Activated B cell treated with CpG ODN at 0.5 μM for 24 hours (primary cell): ENCODE measurements around the gene VPS13C. TPM values are rescaled to one million over a fixed set of nuclear protein-coding genes. Genes with fewer than 3 reads are reported as not detected.
"Not testable (repeated sequence)": the region's sequence is repeated elsewhere in the genome, so short reads cannot be mapped to it uniquely, and the experiment has no call there.

Experiments
- ATAC-seq: fragments of 200-7000 bp; cut with Tn5 transposase; one replicate; pipeline ENCODE4 v1.10.0; 2021; ENCODE audit warnings: low read depth, mild to moderate bottlenecking, moderate library complexity
- CTCF ChIA-PET: fragments of 350-600 bp; sonication (Branson Sonifier 250); formaldehyde crosslinking; loops from one replicate; lab custom pipeline; 2021; ENCODE audit warnings: antibody characterized with exemption; lab: Charles Lee
- POLR2A ChIA-PET: fragments of 350-600 bp; sonication (Branson Sonifier 250); formaldehyde crosslinking; loops from one replicate; lab custom pipeline; 2021; ENCODE audit warnings: antibody characterized with exemption; lab: Charles Lee
- DNase-seq: peaks from one replicate; pipeline ENCODE4 v3.0.0; 2022
- H3K27ac Mint-ChIP-seq: one replicate; pipeline ENCODE4 v1.8.0; 2020; ENCODE audit warnings: mixed read lengths
- H3K27me3 Mint-ChIP-seq: one replicate; pipeline ENCODE4 v1.8.0; 2021; ENCODE audit warnings: mixed read lengths
- H3K36me3 Mint-ChIP-seq: one replicate; pipeline ENCODE4 v1.8.0; 2021; ENCODE audit warnings: low read depth, mixed read lengths
- H3K4me1 Mint-ChIP-seq: one replicate; pipeline ENCODE4 v1.8.0; 2021; ENCODE audit warnings: mixed read lengths
- H3K4me3 Mint-ChIP-seq: one replicate; pipeline ENCODE4 v1.8.0; 2020; ENCODE audit warnings: mild to moderate bottlenecking, mixed read lengths
- H3K9me3 Mint-ChIP-seq: one replicate; pipeline ENCODE4 v1.8.0; 2020; ENCODE audit warnings: mixed read lengths
- intact Hi-C: fragments of 100-400 bp; cut with micrococcal nuclease; formaldehyde crosslinking; loops from one replicate; pipeline ENCODE4 v1.15.1; 2024
- total RNA-seq: library from RNA; stranded (reverse); gene quantifications from 2 replicates; pipeline ENCODE4 v1.2.3, GENCODE V29; 2022
- TF ChIP-seq, protein P1 (sequence below): fragments of 200-600 bp; IDR thresholded peaks from one replicate; pipeline ENCODE4 v1.8.0; 2022; ENCODE audit warnings: antibody characterized with exemption, mild to moderate bottlenecking

The VPS13C gene
- total RNA-seq, 1 donor from 2014 or later: 172 TPM

DNA sequence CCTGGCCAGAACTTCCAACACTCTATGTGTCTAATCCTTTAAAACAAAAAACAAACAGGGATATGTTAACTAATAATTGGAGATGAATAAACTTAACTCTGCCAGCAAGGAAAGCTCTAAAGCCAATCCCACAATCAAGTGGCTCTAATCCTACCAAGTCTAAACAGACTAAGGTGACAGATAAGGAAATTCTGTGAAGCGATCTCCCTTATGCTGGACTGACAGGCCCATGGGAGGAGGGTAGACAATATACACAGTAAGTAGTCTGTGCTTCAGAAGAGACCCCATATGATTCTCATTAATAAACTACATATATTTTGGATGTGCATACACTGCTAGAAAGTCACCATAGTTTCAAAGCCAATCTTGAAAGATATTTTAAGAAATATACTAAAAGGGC, 10.1 kb downstream of the VPS13C start:
- CTCF ChIA-PET: no interaction called here
- POLR2A ChIA-PET: interaction anchor here (0.8 kb wide), 1 partner anchor 10 kb away, joined by 3 read pairs; the partner anchor contains the start of gene VPS13C
- no peaks in the 10 kb centered on the region for H3K27me3 Mint-ChIP-seq
- H3K36me3 Mint-ChIP-seq: peaks cover 8% of the 10 kb centered on the region
- TF ChIP-seq, protein P1, sequence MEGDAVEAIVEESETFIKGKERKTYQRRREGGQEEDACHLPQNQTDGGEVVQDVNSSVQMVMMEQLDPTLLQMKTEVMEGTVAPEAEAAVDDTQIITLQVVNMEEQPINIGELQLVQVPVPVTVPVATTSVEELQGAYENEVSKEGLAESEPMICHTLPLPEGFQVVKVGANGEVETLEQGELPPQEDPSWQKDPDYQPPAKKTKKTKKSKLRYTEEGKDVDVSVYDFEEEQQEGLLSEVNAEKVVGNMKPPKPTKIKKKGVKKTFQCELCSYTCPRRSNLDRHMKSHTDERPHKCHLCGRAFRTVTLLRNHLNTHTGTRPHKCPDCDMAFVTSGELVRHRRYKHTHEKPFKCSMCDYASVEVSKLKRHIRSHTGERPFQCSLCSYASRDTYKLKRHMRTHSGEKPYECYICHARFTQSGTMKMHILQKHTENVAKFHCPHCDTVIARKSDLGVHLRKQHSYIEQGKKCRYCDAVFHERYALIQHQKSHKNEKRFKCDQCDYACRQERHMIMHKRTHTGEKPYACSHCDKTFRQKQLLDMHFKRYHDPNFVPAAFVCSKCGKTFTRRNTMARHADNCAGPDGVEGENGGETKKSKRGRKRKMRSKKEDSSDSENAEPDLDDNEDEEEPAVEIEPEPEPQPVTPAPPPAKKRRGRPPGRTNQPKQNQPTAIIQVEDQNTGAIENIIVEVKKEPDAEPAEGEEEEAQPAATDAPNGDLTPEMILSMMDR: no peak
- DNase-seq: no peak
- H3K4me1 Mint-ChIP-seq: peaks cover 74% of the 10 kb centered on the region
- H3K27ac Mint-ChIP-seq: peak overlapping the region; percentile 78
- H3K4me3 Mint-ChIP-seq: no peak overlapping the region
- no peak for ATAC-seq
- H3K9me3 Mint-ChIP-seq: no peaks in the 10 kb centered on the region
- intact Hi-C loops: no loop called here

DNA sequence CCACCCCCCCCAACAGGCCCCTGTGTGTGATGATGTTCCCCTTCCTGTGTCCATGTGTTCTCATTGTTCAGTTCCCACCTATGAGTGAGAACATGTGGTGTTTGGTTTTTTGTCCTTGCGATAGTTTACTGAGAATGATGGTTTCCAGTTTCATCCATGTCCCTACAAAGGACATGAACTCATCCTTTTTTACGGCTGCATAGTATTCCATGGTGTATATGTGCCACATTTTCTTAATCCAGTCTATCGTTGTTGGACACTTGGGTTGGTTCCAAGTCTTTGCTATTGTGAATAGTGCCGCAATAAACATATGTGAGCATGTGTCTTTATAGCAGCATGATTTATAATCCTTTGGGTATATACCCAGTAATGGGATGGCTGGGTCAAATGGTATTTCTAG, 12.0 kb downstream of the VPS13C start:
- H3K27me3 Mint-ChIP-seq: not testable (repeated sequence)

DNA sequence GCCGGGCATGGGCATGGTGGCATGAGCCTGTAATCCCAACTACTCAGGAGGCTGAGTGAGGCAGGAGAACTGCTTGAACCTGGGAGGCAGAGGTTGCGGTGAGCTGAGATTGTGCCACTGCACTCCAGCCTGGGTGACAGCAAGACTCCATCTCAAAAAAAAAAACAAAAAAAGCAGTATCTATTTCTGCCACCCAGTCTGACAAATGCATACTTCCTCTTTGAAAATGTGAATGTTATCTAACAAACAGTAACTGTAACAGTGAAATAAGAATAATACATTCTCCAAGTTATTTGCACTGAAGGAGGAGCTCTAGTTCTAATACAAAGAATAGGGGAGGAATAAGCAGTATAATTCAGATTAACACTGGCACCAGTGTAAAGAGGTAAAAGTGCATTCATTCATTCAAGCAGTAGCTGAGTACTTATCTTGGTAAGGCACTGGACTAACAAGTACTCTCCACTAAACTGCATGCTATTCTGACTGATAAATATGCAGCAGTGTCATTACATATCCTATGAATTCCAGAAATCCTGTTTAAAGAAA, 12.9 kb downstream of the VPS13C start:
- ChIA-PET POLR2A (interaction anchor here (1.3 kb wide), 1 partner anchor 13 kb away, joined by 6 read pairs; the partner anchor contains the start of gene VPS13C), CTCF (interaction anchor here (1.1 kb wide), 1 partner anchor 13 kb away, joined by 3 read pairs; the partner anchor contains the start of gene VPS13C)
- ATAC-seq: peak; percentile 67
- Mint-ChIP-seq H3K36me3 (peaks cover 13% of the 10 kb centered on the region), H3K4me3 (peak overlapping the region; percentile 44), H3K27ac (peak overlapping the region; percentile 84), H3K4me1 (peaks cover 55% of the 10 kb centered on the region), H3K9me3 (no peaks in the 10 kb centered on the region), H3K27me3 (no peaks in the 10 kb centered on the region)
- intact Hi-C loops: loop anchor here (1.0 kb wide), 1 partner anchor 12 kb away; no protein-coding TSS in a partner anchor
- TF ChIP-seq, protein P1: no peak
- no peak for DNase-seq

More for the DNA sequence above, 12.0 kb downstream of the VPS13C start:
- H3K36me3 Mint-ChIP-seq: peaks cover 10% of the 10 kb centered on the region
- POLR2A ChIA-PET, H3K4me3 Mint-ChIP-seq, H3K27ac Mint-ChIP-seq, CTCF ChIA-PET, H3K9me3 Mint-ChIP-seq, ATAC-seq, DNase-seq, intact Hi-C loops: not testable (repeated sequence)
- H3K4me1 Mint-ChIP-seq: peaks cover 62% of the 10 kb centered on the region

DNA sequence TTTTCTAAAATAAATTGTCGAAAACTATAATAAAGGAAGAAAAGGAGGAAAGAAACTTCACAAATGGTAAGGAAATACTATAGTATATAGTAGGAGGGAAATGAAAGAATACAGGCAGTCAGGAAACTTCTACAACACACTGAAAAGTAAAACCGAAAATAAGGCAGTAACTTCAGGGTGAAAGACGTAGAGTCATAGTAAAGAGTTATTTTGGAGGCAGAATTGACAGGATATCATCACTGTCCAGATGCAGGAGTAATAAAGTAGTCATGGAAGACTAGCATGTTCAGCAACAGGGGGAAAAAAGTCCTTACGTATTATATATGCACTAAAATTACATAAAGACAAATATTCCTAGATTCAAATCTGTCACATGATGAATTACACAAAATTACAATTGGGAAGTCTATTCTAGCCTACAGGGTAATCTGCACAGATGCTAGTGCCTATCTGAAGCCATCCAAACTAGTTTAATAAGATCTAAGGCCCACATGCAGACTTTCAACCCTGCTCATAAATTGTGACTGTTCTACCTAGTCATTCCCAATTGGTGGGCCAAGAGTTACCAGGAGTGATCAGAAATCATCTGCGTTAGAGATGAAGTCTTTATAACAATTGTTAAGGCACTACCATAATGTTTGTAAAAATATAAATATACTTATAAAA, 14.0 kb downstream of the VPS13C start:
- ATAC-seq (peak; percentile 54), DNase-seq (no peak)
- Mint-ChIP-seq H3K27ac (peak overlapping the region; percentile 38), H3K27me3 (no peaks in the 10 kb centered on the region), H3K9me3 (no peaks in the 10 kb centered on the region), H3K36me3 (peaks cover 15% of the 10 kb centered on the region), H3K4me3 (peak overlapping the region; percentile 64), H3K4me1 (peaks cover 46% of the 10 kb centered on the region)
- intact Hi-C loops: no loop called here
- TF ChIP-seq, protein P1: no peak
- ChIA-PET CTCF (no interaction called here), POLR2A (no interaction called here)

DNA sequence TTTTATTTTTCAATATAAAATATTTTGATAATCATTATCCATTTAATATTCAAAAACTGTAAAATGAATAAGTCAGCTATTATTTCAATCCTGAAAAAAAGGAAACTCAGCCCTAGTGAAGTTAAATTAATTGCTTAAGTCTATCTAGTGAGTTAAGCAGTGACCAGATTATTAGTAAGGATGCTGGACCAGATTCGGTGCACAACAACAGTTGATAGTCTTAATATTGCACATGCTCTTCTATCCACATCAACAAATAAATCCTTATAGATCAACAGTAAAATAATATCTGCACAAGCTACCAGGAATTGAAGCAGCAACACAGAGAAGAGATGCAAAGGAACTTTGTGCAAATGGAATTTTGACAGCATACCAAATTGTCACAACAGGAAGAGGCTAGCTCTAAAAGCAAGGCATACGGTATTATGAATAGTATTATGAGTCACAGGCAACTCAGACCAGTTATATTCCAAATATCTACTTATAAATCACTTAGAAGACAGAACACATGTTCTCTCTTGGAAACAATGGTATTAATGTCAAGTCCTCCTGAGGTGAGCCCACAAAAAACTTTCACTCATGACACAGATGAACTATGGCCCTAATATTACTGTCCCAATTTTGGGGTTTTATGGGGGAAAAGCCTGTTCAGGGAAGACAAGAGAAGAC, 24.9 kb downstream of the VPS13C start:
- no peaks in the 10 kb centered on the region for H3K27me3 Mint-ChIP-seq
- DNase-seq (no peak), ATAC-seq (no peak)
- no peak overlapping the region for H3K4me3 Mint-ChIP-seq
- ChIA-PET CTCF (no interaction called here), POLR2A (interaction anchor here (1.0 kb wide), 1 partner anchor 9 kb away, joined by 3 read pairs; no protein-coding TSS in a partner anchor)
- intact Hi-C loops: no loop called here
- H3K36me3 Mint-ChIP-seq: peaks cover 56% of the 10 kb centered on the region
- TF ChIP-seq, protein P1: no peak
- no peak overlapping the region for H3K27ac Mint-ChIP-seq
- H3K9me3 Mint-ChIP-seq: peaks cover 9% of the 10 kb centered on the region
- H3K4me1 Mint-ChIP-seq: peaks cover 7% of the 10 kb centered on the region
